GM21381 (cell line): ENCODE measurements around the gene CNNM2.
"Not testable (repeated sequence)": the region's sequence is repeated elsewhere in the genome, so short reads cannot be mapped to it uniquely, and the experiment has no call there.

Experiments
- ATAC-seq: cut with Tn5 transposase; IDR thresholded peaks from one replicate; pipeline ENCODE4 v1.9.1; 2021; ENCODE audit warnings: mild to moderate bottlenecking, moderate library complexity; ENCODE audit not compliant: unreplicated experiment

CNNM2 gene

DNA sequence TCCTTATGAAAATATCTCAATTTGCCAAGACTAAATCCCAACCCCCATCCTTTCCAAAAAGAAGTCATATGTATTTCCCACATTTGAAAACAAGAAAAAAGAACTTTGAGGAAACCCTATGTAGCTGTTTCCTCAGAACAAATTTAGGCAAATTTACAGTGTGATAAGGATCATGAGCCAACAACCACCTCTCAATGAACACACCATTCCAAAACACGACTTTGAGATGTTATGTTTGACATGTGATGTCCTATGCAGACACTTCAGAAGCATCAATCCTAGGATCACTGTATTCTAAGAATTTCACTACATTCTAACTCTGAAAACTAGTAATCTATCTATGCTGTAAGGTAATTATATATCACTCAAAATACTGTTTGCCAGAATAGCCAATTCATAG is 212.8 kb downstream of the CNNM2 start:
- no peak for ATAC-seq

DNA sequence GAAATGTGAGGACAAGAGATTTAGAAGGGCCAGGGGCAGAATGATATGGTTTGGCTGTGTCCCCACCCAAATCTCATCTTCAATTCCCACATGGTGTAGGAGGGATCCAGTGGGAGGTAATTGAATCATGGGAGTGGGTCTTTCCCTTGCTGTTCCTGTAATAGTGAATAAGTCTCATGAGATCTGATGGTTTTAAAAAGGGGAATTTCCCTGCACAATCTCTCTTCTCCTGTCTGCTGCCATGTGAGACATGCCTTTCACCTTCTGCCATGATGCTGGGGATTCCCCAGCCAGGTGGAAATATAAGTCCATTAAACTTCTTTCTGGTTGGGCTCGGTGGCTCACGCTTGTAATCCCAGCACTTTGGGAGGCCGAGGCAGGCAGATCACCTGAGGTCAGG is 217.1 kb downstream of the CNNM2 start:
- not testable (repeated sequence) for ATAC-seq

DNA sequence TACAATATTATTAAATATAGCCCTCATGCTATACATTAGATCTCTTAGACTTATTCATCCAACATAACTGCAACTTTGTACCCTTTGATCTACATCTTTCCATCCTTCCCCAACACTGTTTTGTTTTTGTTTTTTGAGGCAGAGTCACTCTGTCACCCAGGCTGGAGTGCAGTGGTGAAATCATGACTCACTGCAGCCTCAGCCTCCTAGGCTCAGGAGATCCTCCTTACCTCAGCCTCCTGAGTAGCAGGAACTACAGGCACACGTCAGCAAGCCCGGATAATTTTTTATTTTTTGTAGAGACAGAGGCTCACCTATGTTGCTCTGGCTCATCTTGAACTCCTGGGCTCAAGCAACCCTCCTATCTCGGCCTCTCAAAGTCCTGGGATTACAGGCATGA is 221.7 kb downstream of the CNNM2 start:
- ATAC-seq: no peak
